ENCODE data around the gene AKAP8L. TPM values are rescaled to one million over a fixed set of nuclear protein-coding genes. Genes with fewer than 3 reads are reported as not detected.
"Not testable (repeated sequence)": the region's sequence is repeated elsewhere in the genome, so short reads cannot be mapped to it uniquely, and the experiment has no call there.

The AKAP8L gene
- total RNA-seq, 2 experiments from 2014 or later: 83.1 to 88.8 TPM

- TF ChIP-seq, protein P1, sequence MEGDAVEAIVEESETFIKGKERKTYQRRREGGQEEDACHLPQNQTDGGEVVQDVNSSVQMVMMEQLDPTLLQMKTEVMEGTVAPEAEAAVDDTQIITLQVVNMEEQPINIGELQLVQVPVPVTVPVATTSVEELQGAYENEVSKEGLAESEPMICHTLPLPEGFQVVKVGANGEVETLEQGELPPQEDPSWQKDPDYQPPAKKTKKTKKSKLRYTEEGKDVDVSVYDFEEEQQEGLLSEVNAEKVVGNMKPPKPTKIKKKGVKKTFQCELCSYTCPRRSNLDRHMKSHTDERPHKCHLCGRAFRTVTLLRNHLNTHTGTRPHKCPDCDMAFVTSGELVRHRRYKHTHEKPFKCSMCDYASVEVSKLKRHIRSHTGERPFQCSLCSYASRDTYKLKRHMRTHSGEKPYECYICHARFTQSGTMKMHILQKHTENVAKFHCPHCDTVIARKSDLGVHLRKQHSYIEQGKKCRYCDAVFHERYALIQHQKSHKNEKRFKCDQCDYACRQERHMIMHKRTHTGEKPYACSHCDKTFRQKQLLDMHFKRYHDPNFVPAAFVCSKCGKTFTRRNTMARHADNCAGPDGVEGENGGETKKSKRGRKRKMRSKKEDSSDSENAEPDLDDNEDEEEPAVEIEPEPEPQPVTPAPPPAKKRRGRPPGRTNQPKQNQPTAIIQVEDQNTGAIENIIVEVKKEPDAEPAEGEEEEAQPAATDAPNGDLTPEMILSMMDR (IDR thresholded peaks at IDR 0.05): no peak
- no peaks in the 10 kb centered on the region for H3K9me3 Mint-ChIP-seq
- H3K4me1 Mint-ChIP-seq (ENCODE audit: low read depth): peaks cover 2% of the 10 kb centered on the region
- peaks cover 59% of the 10 kb centered on the region for H3K36me3 Mint-ChIP-seq (ENCODE audit: low read depth)
- H3K27ac Mint-ChIP-seq: no peak overlapping the region
- POLR2A ChIA-PET: interaction anchor here (0.6 to 5.3 kb wide), 6 partner anchors 10 to 658 kb away, joined by 3 to 34 read pairs (median 4); partner anchors contain the start of gene AKAP8
- DNase-seq (no peak), ATAC-seq (no peak)
- CTCF ChIA-PET: interaction anchor here (0.8 to 1.6 kb wide), 2 partner anchors 9 to 50 kb away, joined by 3 read pairs; no protein-coding TSS in a partner anchor
- no peak overlapping the region for H3K4me3 Mint-ChIP-seq
- H3K27me3 Mint-ChIP-seq: no peaks in the 10 kb centered on the region
- intact Hi-C loops (cut with micrococcal nuclease): no loop called here
Measured at GRCh38 chr19:15357906-15358305, 60.9 kb downstream of the AKAP8L start.

DNA sequence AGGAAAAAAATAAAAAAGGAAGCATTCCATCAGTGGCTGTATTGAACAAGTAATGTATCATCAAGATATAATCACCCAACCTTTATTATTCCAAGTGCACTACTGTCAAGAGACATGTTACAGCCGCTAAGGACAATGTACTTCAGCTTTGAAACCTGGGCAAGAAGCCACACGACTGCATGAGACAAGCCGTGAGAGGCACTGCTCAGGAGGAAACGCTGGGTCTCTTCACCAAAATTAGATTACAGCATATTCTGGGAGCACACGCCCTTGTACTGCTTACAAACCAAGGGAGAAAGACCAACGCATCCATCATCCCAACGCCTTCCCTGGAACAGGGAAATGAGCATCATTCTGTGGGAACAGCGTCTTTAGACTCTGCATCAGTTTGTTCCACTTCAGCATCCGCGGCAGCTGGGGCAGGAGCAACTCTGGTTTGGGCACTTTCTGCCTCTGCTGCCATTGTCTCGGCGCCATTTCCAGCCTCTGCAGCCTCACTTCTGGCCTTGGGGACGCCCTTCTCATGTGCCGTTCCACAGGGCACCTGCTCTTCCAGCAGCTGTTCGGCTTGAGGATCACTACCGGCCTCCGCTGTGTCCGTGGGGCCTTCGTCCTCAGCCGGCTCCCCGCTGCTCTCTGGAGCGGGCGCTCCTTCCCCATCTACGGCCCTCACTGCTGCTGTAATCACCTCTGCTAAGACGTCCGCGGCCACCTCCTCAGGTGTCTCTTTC, 64.1 kb downstream of the AKAP8L start:
- Mint-ChIP-seq H3K9me3 (no peaks in the 10 kb centered on the region), H3K27me3 (no peaks in the 10 kb centered on the region), H3K36me3 (ENCODE audit: low read depth) (peaks cover 45% of the 10 kb centered on the region), H3K4me1 (ENCODE audit: low read depth) (no peaks in the 10 kb centered on the region), H3K4me3 (no peak overlapping the region), H3K27ac (no peak overlapping the region)
- intact Hi-C loops (cut with micrococcal nuclease): no loop called here
- CTCF ChIA-PET: no interaction called here
- TF ChIP-seq, protein P1 (IDR thresholded peaks at IDR 0.05): no peak
- POLR2A ChIA-PET: interaction anchor here (0.7 to 1.0 kb wide), 3 partner anchors 49 to 71 kb away, joined by 4 read pairs; no protein-coding TSS in a partner anchor
- ATAC-seq: no peak
- DNase-seq: no peak

- CTCF ChIA-PET: interaction anchor here (1.0 kb wide), 1 partner anchor 11 kb away, joined by 3 read pairs; no protein-coding TSS in a partner anchor
- ATAC-seq (no peak), DNase-seq (no peak)
- POLR2A ChIA-PET: interaction anchor here (0.7 kb wide), 1 partner anchor 70 kb away, joined by 4 read pairs; no protein-coding TSS in a partner anchor
- H3K27ac Mint-ChIP-seq: no peak overlapping the region
- H3K4me3 Mint-ChIP-seq: no peak overlapping the region
- peaks cover 40% of the 10 kb centered on the region for H3K36me3 Mint-ChIP-seq (ENCODE audit: low read depth)
- H3K27me3 Mint-ChIP-seq: no peaks in the 10 kb centered on the region
- H3K9me3 Mint-ChIP-seq: no peaks in the 10 kb centered on the region
- H3K4me1 Mint-ChIP-seq (ENCODE audit: low read depth): no peaks in the 10 kb centered on the region
- intact Hi-C loops (cut with micrococcal nuclease): no loop called here
- TF ChIP-seq, protein P1 (IDR thresholded peaks at IDR 0.05): no peak
Measured at GRCh38 chr19:15353908-15354307, 64.9 kb downstream of the AKAP8L start.

- H3K9me3 Mint-ChIP-seq; H3K27ac Mint-ChIP-seq; intact Hi-C loops (cut with micrococcal nuclease); ATAC-seq; H3K4me1 Mint-ChIP-seq (ENCODE audit: low read depth); DNase-seq; H3K4me3 Mint-ChIP-seq; H3K27me3 Mint-ChIP-seq: not testable (repeated sequence)
- H3K36me3 Mint-ChIP-seq (ENCODE audit: low read depth): peaks cover 27% of the 10 kb centered on the region
- ChIA-PET POLR2A (interaction anchor here (1.1 kb wide), 1 partner anchor 14 kb away, joined by 3 read pairs; no protein-coding TSS in a partner anchor), CTCF (interaction anchor here (1.0 to 1.1 kb wide), 2 partner anchors 27 to 261 kb away, joined by 3 to 4 read pairs; partner anchors contain the start of gene AKAP8)
Measured at GRCh38 chr19:15352535-15352934, 66.3 kb downstream of the AKAP8L start.

DNA sequence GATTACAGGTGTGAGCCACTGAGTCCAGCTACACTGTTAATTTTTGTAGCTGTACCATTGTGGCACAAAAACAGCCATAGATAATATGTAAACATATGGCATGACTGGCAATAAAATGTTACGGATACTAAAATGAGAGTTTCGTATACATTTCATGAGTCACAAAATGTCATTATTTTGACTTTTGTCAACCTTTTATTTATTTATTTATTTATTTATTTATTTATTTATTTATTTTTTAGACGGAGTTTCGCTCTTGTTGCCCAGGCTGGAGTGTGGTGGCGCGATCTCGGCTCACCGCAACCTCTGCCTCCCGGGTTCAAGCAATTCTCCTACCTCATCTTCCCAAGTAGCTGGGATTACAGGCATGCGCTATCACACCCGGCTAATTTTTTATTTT, 77.5 kb downstream of the AKAP8L start:
- intact Hi-C loops (cut with micrococcal nuclease); DNase-seq; H3K4me3 Mint-ChIP-seq; CTCF ChIA-PET; H3K27me3 Mint-ChIP-seq; POLR2A ChIA-PET; H3K9me3 Mint-ChIP-seq; ATAC-seq; H3K27ac Mint-ChIP-seq; H3K4me1 Mint-ChIP-seq (ENCODE audit: low read depth); H3K36me3 Mint-ChIP-seq (ENCODE audit: low read depth): not testable (repeated sequence)

GRCh38 chr19:15340086-15340485, 78.7 kb downstream of the AKAP8L start:
- ATAC-seq: no peak
- POLR2A ChIA-PET: interaction anchor here (0.8 kb wide), 1 partner anchor 29 kb away, joined by 3 read pairs; no protein-coding TSS in a partner anchor

More at GRCh38 chr19:15340086-15340485, 78.7 kb downstream of the AKAP8L start:
- H3K36me3 Mint-ChIP-seq (ENCODE audit: low read depth): peaks cover 3% of the 10 kb centered on the region
- H3K27ac Mint-ChIP-seq: no peak overlapping the region
- no peaks in the 10 kb centered on the region for H3K9me3 Mint-ChIP-seq
- no peaks in the 10 kb centered on the region for H3K4me1 Mint-ChIP-seq (ENCODE audit: low read depth)
- H3K4me3 Mint-ChIP-seq: no peak overlapping the region
- H3K27me3 Mint-ChIP-seq: no peaks in the 10 kb centered on the region
- DNase-seq: no peak
- TF ChIP-seq, protein P1 (IDR thresholded peaks at IDR 0.05): no peak
- CTCF ChIA-PET: no interaction called here
- intact Hi-C loops (cut with micrococcal nuclease): no loop called here
